MG63 (cell line): ENCODE results near the gene MKX. TPM values are rescaled to one million over a fixed set of nuclear protein-coding genes. Genes with fewer than 3 reads are reported as not detected.

Experiments used
- DNase-seq: peaks from one replicate; pipeline ENCODE4 v3.0.0-alpha.2; 2020
- H3K27me3 ChIP-seq: fragments of 250-450 bp; sonication (Bioruptor Pico); 2 replicates; pipeline ENCODE4 v1.5.1; 2020; ENCODE audit warnings: mild to moderate bottlenecking, moderate library complexity
- H3K36me3 ChIP-seq: fragments of 250-450 bp; sonication (Bioruptor Pico); 2 replicates; pipeline ENCODE4 v1.5.1; 2020; ENCODE audit warnings: mild to moderate bottlenecking, moderate library complexity
- H3K4me3 ChIP-seq: fragments of 250-450 bp; sonication (Bioruptor Pico); 2 replicates; pipeline ENCODE4 v1.5.1; 2020; ENCODE audit warnings: mild to moderate bottlenecking, moderate library complexity
- H3K9me3 ChIP-seq: fragments of 250-450 bp; sonication (Bioruptor Pico); 2 replicates; pipeline ENCODE4 v1.5.1; 2020; ENCODE audit warnings: mild to moderate bottlenecking, moderate library complexity
- total RNA-seq: library from RNA; depleted of rRNA; stranded (reverse); fragments of >200 nt; shearing (Covaris generic); gene quantifications from 2 replicates; pipeline ENCODE4 v1.2.3, GENCODE V29; 2014; ENCODE audit warnings: low replicate concordance; rRNA removed

MKX gene
- 33.7 and 36.4 TPM in 2 replicates for total RNA-seq

GRCh38 chr10:27745732-27746396, at the start of gene MKX:
MKX (minus strand) TSS chr10:27745819; CDS start chr10:27743415, 2,404 bp downstream.
- DNase-seq = peak; percentile 86
- H3K36me3 ChIP-seq = peaks cover 41% of the 10 kb centered on the region
- no peaks in the 10 kb centered on the region for H3K9me3 ChIP-seq
- H3K27me3 ChIP-seq = no peaks in the 10 kb centered on the region
- H3K4me3 ChIP-seq = peak within 1 kb of the TSS; percentile 79

GRCh38 chr10:27794157-27794556, 48.5 kb upstream of the MKX start:
- Histone ChIP-seq H3K4me3 (no peak overlapping the region), H3K9me3 (no peaks in the 10 kb centered on the region), H3K27me3 (no peaks in the 10 kb centered on the region), H3K36me3 (no peaks in the 10 kb centered on the region)
- DNase-seq = no peak

- Histone ChIP-seq H3K4me3 (no peak overlapping the region), H3K36me3 (no peaks in the 10 kb centered on the region), H3K27me3 (no peaks in the 10 kb centered on the region), H3K9me3 (no peaks in the 10 kb centered on the region)
- no peak for DNase-seq
Measured at GRCh38 chr10:27792216-27792615, 46.6 kb upstream of the MKX start.

- no peaks in the 10 kb centered on the region for H3K36me3 ChIP-seq
- H3K27me3 ChIP-seq = no peaks in the 10 kb centered on the region
- DNase-seq = no peak
- no peak overlapping the region for H3K4me3 ChIP-seq
- H3K9me3 ChIP-seq = peaks cover 3% of the 10 kb centered on the region; the same call in 1 of the 2 replicates
Measured at GRCh38 chr10:27784272-27784671, 38.7 kb upstream of the MKX start.

GRCh38 chr10:27783660-27784059, 38.0 kb upstream of the MKX start:
- Histone ChIP-seq H3K9me3 (peaks cover 3% of the 10 kb centered on the region; the same call in 1 of the 2 replicates), H3K36me3 (no peaks in the 10 kb centered on the region), H3K4me3 (no peak overlapping the region), H3K27me3 (no peaks in the 10 kb centered on the region)
- DNase-seq = peak; percentile 59

- DNase-seq = no peak
- Histone ChIP-seq H3K36me3 (no peaks in the 10 kb centered on the region), H3K4me3 (no peak overlapping the region), H3K9me3 (peaks cover 3% of the 10 kb centered on the region; the same call in 1 of the 2 replicates), H3K27me3 (no peaks in the 10 kb centered on the region)
Measured at GRCh38 chr10:27779462-27780015, 33.9 kb upstream of the MKX start.

GRCh38 chr10:27774831-27775230, 29.2 kb upstream of the MKX start:
- Histone ChIP-seq H3K4me3 (no peak overlapping the region), H3K27me3 (no peaks in the 10 kb centered on the region), H3K9me3 (no peaks in the 10 kb centered on the region), H3K36me3 (no peaks in the 10 kb centered on the region)
- no peak for DNase-seq

GRCh38 chr10:27771231-27771630, 25.6 kb upstream of the MKX start:
- Histone ChIP-seq H3K36me3 (no peaks in the 10 kb centered on the region), H3K4me3 (no peak overlapping the region), H3K27me3 (no peaks in the 10 kb centered on the region), H3K9me3 (no peaks in the 10 kb centered on the region)
- no peak for DNase-seq

- DNase-seq = no peak
- Histone ChIP-seq H3K9me3 (no peaks in the 10 kb centered on the region), H3K4me3 (no peak overlapping the region), H3K36me3 (no peaks in the 10 kb centered on the region), H3K27me3 (no peaks in the 10 kb centered on the region)
Measured at GRCh38 chr10:27770181-27770580, 24.6 kb upstream of the MKX start.

- no peaks in the 10 kb centered on the region for H3K36me3 ChIP-seq
- H3K4me3 ChIP-seq = no peak overlapping the region
- no peak for DNase-seq
- no peaks in the 10 kb centered on the region for H3K9me3 ChIP-seq
- H3K27me3 ChIP-seq = no peaks in the 10 kb centered on the region
Measured at GRCh38 chr10:27760867-27761266, 15.2 kb upstream of the MKX start.

- H3K36me3 ChIP-seq = no peaks in the 10 kb centered on the region
- H3K27me3 ChIP-seq = no peaks in the 10 kb centered on the region
- DNase-seq = no peak
- no peak overlapping the region for H3K4me3 ChIP-seq
- H3K9me3 ChIP-seq = no peaks in the 10 kb centered on the region
Measured at GRCh38 chr10:27759483-27760272, 14.1 kb upstream of the MKX start.

GRCh38 chr10:27752673-27753237, 7.1 kb upstream of the MKX start:
- no peak for DNase-seq
- Histone ChIP-seq H3K27me3 (no peaks in the 10 kb centered on the region), H3K4me3 (no peak overlapping the region), H3K9me3 (no peaks in the 10 kb centered on the region), H3K36me3 (no peaks in the 10 kb centered on the region)

- no peak for DNase-seq
- Histone ChIP-seq H3K4me3 (no peak overlapping the region), H3K9me3 (no peaks in the 10 kb centered on the region), H3K36me3 (peaks cover 16% of the 10 kb centered on the region), H3K27me3 (no peaks in the 10 kb centered on the region)
Measured at GRCh38 chr10:27748601-27749000, 3.0 kb upstream of the MKX start.

- no peak overlapping the region for H3K4me3 ChIP-seq
- no peaks in the 10 kb centered on the region for H3K27me3 ChIP-seq
- H3K36me3 ChIP-seq = peaks cover 30% of the 10 kb centered on the region
- no peaks in the 10 kb centered on the region for H3K9me3 ChIP-seq
- no peak for DNase-seq
Measured at GRCh38 chr10:27747096-27747451, 1.5 kb upstream of the MKX start.

GRCh38 chr10:27746397-27747095, 927 bp upstream of the MKX start:
- Histone ChIP-seq H3K27me3 (no peaks in the 10 kb centered on the region), H3K4me3 (peak overlapping the region; percentile 79), H3K36me3 (peaks cover 35% of the 10 kb centered on the region), H3K9me3 (no peaks in the 10 kb centered on the region)
- DNase-seq = no peak

- DNase-seq = peak; percentile 53
- Histone ChIP-seq H3K36me3 (peaks cover 49% of the 10 kb centered on the region), H3K9me3 (no peaks in the 10 kb centered on the region), H3K27me3 (no peaks in the 10 kb centered on the region), H3K4me3 (peak overlapping the region; percentile 79)
Measured at GRCh38 chr10:27744802-27745731, 552 bp downstream of the MKX start.
